ENCODE data around the gene TBL3. TPM values are rescaled to one million over a fixed set of nuclear protein-coding genes. Genes with fewer than 3 reads are reported as not detected.

TBL3 gene
- total RNA-seq, 2 experiments from 2014 or later: 49.9 to 67.2 TPM

GRCh38 chr16:1976951-1977874, 5.4 kb downstream of the TBL3 start:
- no TSS peak for BruUV-seq (replicated peaks)
- Histone ChIP-seq H4K20me1 (ENCODE audit: insufficient read depth, low read length) (no peaks in the 10 kb centered on the region), H3K27ac (ENCODE audit: low read depth, low read length, poor library complexity, severe bottlenecking) (no peak overlapping the region), H3K4me1 (ENCODE audit: insufficient read depth, low read length, poor library complexity, severe bottlenecking) (peaks cover 8% of the 10 kb centered on the region), H3K9me3 (ENCODE audit: low read length) (no peaks in the 10 kb centered on the region), H2AFZ (ENCODE audit: low read length) (no peak overlapping the region), H3K4me2 (ENCODE audit: low read length) (no peak overlapping the region), H3K79me2 (ENCODE audit: insufficient read depth, low read depth, low read length) (peaks cover 17% of the 10 kb centered on the region), H3K4me3 (ENCODE audit: low read depth, low read length, poor library complexity, severe bottlenecking) (no peak overlapping the region), H3K36me3 (ENCODE audit: insufficient read depth, low read length) (peaks cover 54% of the 10 kb centered on the region), H3K9me2 (ENCODE audit: insufficient read depth, low read length) (no peaks in the 10 kb centered on the region)
- intact Hi-C loops (cut with micrococcal nuclease; ENCODE audit: unreplicated experiment): no loop called here
- CTCF ChIA-PET (ENCODE audit: unreplicated experiment): no interaction called here
- DNase-seq (ENCODE audit: low spot score): no peak
- POLR2A ChIA-PET: no interaction called here
- no peak for TF ChIP-seq CTCF (conservative IDR thresholded peaks at IDR 0.05; ENCODE audit: low read length)
- no peak for TF ChIP-seq EZH2phosphoT487 (IDR thresholded peaks at IDR 0.05; ENCODE audit: borderline replicate concordance, low read depth, low read length)

- POLR2A ChIA-PET: no interaction called here
- Histone ChIP-seq H3K4me2 (ENCODE audit: low read length) (no peak overlapping the region), H3K79me2 (ENCODE audit: insufficient read depth, low read depth, low read length) (peaks cover 11% of the 10 kb centered on the region), H3K4me1 (ENCODE audit: insufficient read depth, low read length, poor library complexity, severe bottlenecking) (peaks cover 7% of the 10 kb centered on the region), H3K27ac (ENCODE audit: low read depth, low read length, poor library complexity, severe bottlenecking) (no peak overlapping the region), H2AFZ (ENCODE audit: low read length) (no peak overlapping the region), H4K20me1 (ENCODE audit: insufficient read depth, low read length) (no peaks in the 10 kb centered on the region), H3K9me2 (ENCODE audit: insufficient read depth, low read length) (no peaks in the 10 kb centered on the region), H3K9me3 (ENCODE audit: low read length) (no peaks in the 10 kb centered on the region), H3K4me3 (ENCODE audit: low read depth, low read length, poor library complexity, severe bottlenecking) (no peak overlapping the region), H3K36me3 (ENCODE audit: insufficient read depth, low read length) (peaks cover 54% of the 10 kb centered on the region)
- TF ChIP-seq CTCF (conservative IDR thresholded peaks at IDR 0.05; ENCODE audit: low read length): no peak
- TF ChIP-seq EZH2phosphoT487 (IDR thresholded peaks at IDR 0.05; ENCODE audit: borderline replicate concordance, low read depth, low read length): no peak
- CTCF ChIA-PET (ENCODE audit: unreplicated experiment): no interaction called here
- no peak for DNase-seq (ENCODE audit: low spot score)
- intact Hi-C loops (cut with micrococcal nuclease; ENCODE audit: unreplicated experiment): no loop called here
- BruUV-seq (replicated peaks): TSS peak; percentile 51
Measured at GRCh38 chr16:1977875-1978268, 6.0 kb downstream of the TBL3 start.

GRCh38 chr16:1978476-1979120, 6.7 kb downstream of the TBL3 start:
- BruUV-seq (replicated peaks): no TSS peak
- no peaks in the 10 kb centered on the region for H4K20me1 ChIP-seq (ENCODE audit: insufficient read depth, low read length)
- no peak for DNase-seq (ENCODE audit: low spot score)
- no peak overlapping the region for H3K4me2 ChIP-seq (ENCODE audit: low read length)
- no peak for TF ChIP-seq CTCF (conservative IDR thresholded peaks at IDR 0.05; ENCODE audit: low read length)
- no peak overlapping the region for H2AFZ ChIP-seq (ENCODE audit: low read length)
- POLR2A ChIA-PET: no interaction called here
- peaks cover 54% of the 10 kb centered on the region for H3K36me3 ChIP-seq (ENCODE audit: insufficient read depth, low read length)
- CTCF ChIA-PET (ENCODE audit: unreplicated experiment): no interaction called here
- no peak overlapping the region for H3K27ac ChIP-seq (ENCODE audit: low read depth, low read length, poor library complexity, severe bottlenecking)
- H3K9me2 ChIP-seq (ENCODE audit: insufficient read depth, low read length): no peaks in the 10 kb centered on the region
- H3K79me2 ChIP-seq (ENCODE audit: insufficient read depth, low read depth, low read length): peaks cover 3% of the 10 kb centered on the region
- intact Hi-C loops (cut with micrococcal nuclease; ENCODE audit: unreplicated experiment): no loop called here
- no peak overlapping the region for H3K4me3 ChIP-seq (ENCODE audit: low read depth, low read length, poor library complexity, severe bottlenecking)
- no peaks in the 10 kb centered on the region for H3K9me3 ChIP-seq (ENCODE audit: low read length)
- H3K4me1 ChIP-seq (ENCODE audit: insufficient read depth, low read length, poor library complexity, severe bottlenecking): peaks cover 4% of the 10 kb centered on the region
